Testis (tissue), 2 donors: ENCODE results near the gene SLC46A2.

ENCODE experiments used
- CTCF ChIP-seq, 3 experiments: fragments of 450-650 bp in 2 of 3; fragments of 200-600 bp in 1 of 3; sonication (generic) in 1 of 3; IDR thresholded peaks; one replicate each; pipeline ENCODE4 v1.5.1; 2016 to 2019; ENCODE audit warnings: antibody characterized with exemption in 3 of 3, mild to moderate bottlenecking in 2 of 3, moderate library complexity in 1 of 3
- POLR2A ChIP-seq: fragments of 450-650 bp; IDR thresholded peaks from one replicate; pipeline ENCODE4 v1.6.1; 2017; ENCODE audit warnings: antibody characterized with exemption, mild to moderate bottlenecking, moderate library complexity

GRCh38 chr9:112866662-112867274, 23.9 kb downstream of the SLC46A2 start:
- TF ChIP-seq POLR2A: no peak
- no peak for TF ChIP-seq CTCF (IDR thresholded peaks at IDR 0.05)
